GM19397 (cell line): ENCODE measurements around the gene TSSC4.

Experiments
- ATAC-seq: cut with Tn5 transposase; IDR thresholded peaks from one replicate; pipeline ENCODE4 v1.9.1; 2021; ENCODE audit warnings: mild to moderate bottlenecking, moderate library complexity; ENCODE audit not compliant: unreplicated experiment

The TSSC4 gene

GRCh38 chr11:2398664-2399355 is 1.7 kb upstream of the TSSC4 start:
- no peak for ATAC-seq

GRCh38 chr11:2399488-2400068 is 972 bp upstream of the TSSC4 start:
- peak; percentile 4 for ATAC-seq

GRCh38 chr11:2400762-2401435 is 349 bp downstream of the TSSC4 start:
- ATAC-seq: no peak

- ATAC-seq: no peak
These were observed 960 bp downstream of the TSSC4 start for GRCh38 chr11:2401436-2401984.

- no peak for ATAC-seq
These were observed 1.6 kb downstream of the TSSC4 start for GRCh38 chr11:2402106-2402505.

- no peak for ATAC-seq
These were observed 2.5 kb downstream of the TSSC4 start for GRCh38 chr11:2402890-2403645.

- no peak for ATAC-seq
These were observed 4.2 kb downstream of the TSSC4 start for GRCh38 chr11:2404735-2405196.

- ATAC-seq: no peak
These were observed 5.9 kb downstream of the TSSC4 start for GRCh38 chr11:2406451-2406850.

- no peak for ATAC-seq
These were observed 6.4 kb downstream of the TSSC4 start for GRCh38 chr11:2406878-2407410.

GRCh38 chr11:2408671-2409070 is 8.1 kb downstream of the TSSC4 start:
- ATAC-seq: no peak

GRCh38 chr11:2409126-2409525 is 8.6 kb downstream of the TSSC4 start:
- no peak for ATAC-seq

- ATAC-seq: no peak
These were observed 9.3 kb downstream of the TSSC4 start for GRCh38 chr11:2409611-2410468.

- ATAC-seq: no peak
These were observed 10.1 kb downstream of the TSSC4 start for GRCh38 chr11:2410616-2411015.

- no peak for ATAC-seq
These were observed 11.1 kb downstream of the TSSC4 start for GRCh38 chr11:2411446-2412305.

GRCh38 chr11:2412323-2412722 is 11.8 kb downstream of the TSSC4 start:
- ATAC-seq: no peak

GRCh38 chr11:2413742-2414579 is 13.4 kb downstream of the TSSC4 start:
- ATAC-seq: no peak

GRCh38 chr11:2414616-2415015 is 14.1 kb downstream of the TSSC4 start:
- ATAC-seq: no peak

- ATAC-seq: no peak
These were observed 14.6 kb downstream of the TSSC4 start for GRCh38 chr11:2415171-2415570.
